Erythroblast (primary cell): ENCODE data around the gene TBC1D25.

Experiments used
- GATA1 ChIP-seq: IDR thresholded peaks from 2 replicates; pipeline ENCODE4 v1.6.1; 2011; ENCODE audit warnings: low read depth, mild to moderate bottlenecking, control low read depth, low read length, moderate library complexity
- POLR2A ChIP-seq: IDR thresholded peaks from 2 replicates; pipeline ENCODE4 v1.6.1; 2011; ENCODE audit warnings: mild to moderate bottlenecking, low read length

DNA sequence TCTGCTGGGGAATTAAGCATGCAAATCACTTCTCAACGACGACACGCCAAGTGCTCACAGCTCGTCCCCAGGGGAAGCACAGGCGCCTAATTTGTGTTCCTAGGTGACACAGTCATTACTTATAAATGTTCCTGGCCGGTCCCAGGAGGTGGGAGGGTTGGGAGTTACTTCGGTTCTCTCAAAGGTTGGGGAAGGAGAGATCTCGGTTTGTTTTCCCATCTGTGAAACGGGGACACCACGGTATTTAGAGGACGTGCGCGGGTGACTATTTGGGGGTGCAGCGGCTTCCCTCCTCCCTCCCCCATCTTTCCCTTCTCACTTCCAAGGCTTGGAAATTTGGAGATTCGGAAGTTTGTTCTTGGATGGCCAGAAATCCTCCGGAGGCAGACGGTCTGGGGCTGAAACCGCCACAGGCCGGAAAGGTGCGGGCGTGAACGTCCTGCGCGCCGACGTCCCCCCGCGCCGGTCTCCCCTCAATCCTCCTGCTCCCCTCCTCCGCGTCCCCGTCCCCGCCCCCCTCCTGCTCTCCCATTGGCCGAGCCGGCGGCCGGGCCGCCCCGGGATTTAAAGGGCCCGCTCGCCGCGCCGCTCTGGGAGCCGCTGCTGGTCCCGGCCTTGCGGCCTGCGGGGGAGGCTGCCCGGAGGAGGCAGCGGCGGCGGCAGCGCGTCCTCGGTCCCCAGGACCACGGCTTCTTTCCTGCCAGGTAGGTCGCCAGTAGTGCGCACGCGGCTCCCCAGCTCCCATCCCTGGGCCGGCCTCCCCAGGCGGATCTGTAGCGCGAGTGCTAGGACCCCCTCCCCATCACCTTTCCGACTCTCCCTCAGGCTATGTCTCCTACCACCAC lies 30.9 kb upstream of the TBC1D25 start, which contains the start of gene PORCN:
- peak; percentile 45 for TF ChIP-seq POLR2A
- no peak for TF ChIP-seq GATA1
